ENCODE measurements around the gene SMOC2. TPM values are rescaled to one million over a fixed set of nuclear protein-coding genes. Genes with fewer than 3 reads are reported as not detected.

The SMOC2 gene
- polyA plus RNA-seq, 1 of the 3 experiments (the other 2 are of a cell fraction), result not detected

DNA sequence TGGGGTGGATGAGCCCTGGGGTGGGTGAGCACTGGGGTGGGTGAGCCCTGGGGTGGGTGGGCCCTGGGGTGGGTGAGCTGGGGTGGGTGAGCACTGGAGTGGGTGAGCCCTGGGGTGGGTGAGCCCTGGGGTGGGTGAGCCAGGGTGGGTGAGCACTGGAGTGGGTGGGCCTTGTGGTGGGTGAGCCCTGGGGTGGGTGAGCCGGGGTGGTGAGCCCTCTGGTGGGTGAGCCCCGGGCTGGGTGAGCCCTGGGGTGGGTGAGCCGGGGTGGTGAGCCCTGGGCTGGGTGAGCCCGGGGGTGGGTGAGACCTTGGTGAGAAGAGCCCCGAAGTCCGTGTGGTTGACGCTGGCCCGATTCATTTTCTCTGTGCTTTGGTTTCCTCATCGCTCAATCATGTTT, 18.6 kb downstream of the SMOC2 start (continued):
- TF ChIP-seq TEAD4 (IDR thresholded peaks at IDR 0.05; ENCODE audit: borderline replicate concordance, insufficient read depth) (no peak), ZBTB33 (IDR thresholded peaks at IDR 0.05; ENCODE audit: borderline replicate concordance, low read depth) (no peak), ELF1 (IDR thresholded peaks at IDR 0.05) (no peak), MEF2A (IDR thresholded peaks at IDR 0.05; ENCODE audit: borderline replicate concordance, low read depth) (no peak), SIN3A (IDR thresholded peaks at IDR 0.05; ENCODE audit: borderline replicate concordance, low read depth, low read length) (no peak)

DNA sequence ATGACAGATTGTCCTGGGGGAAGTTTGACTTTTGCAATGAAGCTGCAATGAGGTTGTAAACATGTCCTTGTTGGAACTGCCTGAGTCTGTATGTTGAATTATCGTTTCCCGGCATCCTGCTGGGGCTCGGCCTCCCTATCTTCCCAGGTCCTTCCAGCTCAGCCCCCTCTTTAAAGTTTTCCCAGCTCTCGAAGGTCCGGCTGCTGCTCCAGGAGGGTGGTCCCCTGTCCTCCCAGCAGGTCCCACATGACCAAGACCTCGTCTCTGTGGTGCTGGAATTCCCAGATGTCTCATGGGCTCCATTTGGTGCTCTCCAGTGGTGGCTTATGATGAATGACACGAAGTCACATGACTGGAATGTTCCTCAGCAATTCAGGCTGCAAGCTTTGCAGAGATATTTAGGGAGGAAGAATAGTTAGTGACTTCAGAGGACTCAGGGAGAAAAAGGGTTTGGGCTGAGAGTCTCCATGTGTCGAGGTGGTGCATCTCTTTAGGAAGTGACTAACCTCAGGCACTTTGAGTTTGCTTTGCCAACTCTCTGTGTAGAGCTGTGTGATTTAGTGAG, 21.4 kb downstream of the SMOC2 start:
- ChIA-PET CTCF (interaction anchor here (1.1 kb wide), 1 partner anchor 10 kb away, joined by 3 read pairs; no protein-coding TSS in a partner anchor), POLR2A (no interaction called here)
- no peak for DNase-seq
- Histone ChIP-seq H3K27ac (ENCODE audit: low read depth in 2 of 2, low read length in 1 of 2) (no peak overlapping the region), H3K9ac (no peak overlapping the region), H3K4me2 (no peak overlapping the region), H3K79me2 (ENCODE audit: insufficient read depth) (no peaks in the 10 kb centered on the region), H3K4me1 (ENCODE audit: control insufficient read depth in 1 of 2, insufficient read depth in 2 of 2, low read depth in 1 of 2, low read length in 1 of 2) (no peaks in the 10 kb centered on the region), H3F3A (replicated peaks; ENCODE audit: insufficient read depth) (no peaks in the 10 kb centered on the region), H3K9me2 (no peaks in the 10 kb centered on the region), H4K20me1 (ENCODE audit: insufficient read depth) (no peaks in the 10 kb centered on the region), H3K4me3 (ENCODE audit: low read depth in 2 of 2, low read length in 1 of 2) (no peak overlapping the region), H2AFZ (ENCODE audit: low read depth) (no peak overlapping the region), H3K36me3 (replicated peaks in 1 of 2; ENCODE audit: control insufficient read depth in 1 of 2, insufficient read depth in 2 of 2, low read length in 1 of 2) (no peaks in the 10 kb centered on the region), H3K27me3 (ENCODE audit: insufficient read depth) (no peaks in the 10 kb centered on the region), H3K9me3 (no peaks in the 10 kb centered on the region)
- 39% methylated on average over 8 of the region's 8 CpGs for whole genome bisulfite sequencing (ENCODE audit: low lambda C conversion rate)
- TF ChIP-seq FOXM1 (IDR thresholded peaks at IDR 0.05; ENCODE audit: low read depth) (no peak), ZBTB33 (IDR thresholded peaks at IDR 0.05; ENCODE audit: borderline replicate concordance, low read depth) (no peak), TCF12 (IDR thresholded peaks at IDR 0.05) (no peak), GATA2 (CRISPR knock-in tag; IDR thresholded peaks at IDR 0.05) (no peak), CTCF (IDR thresholded peaks at IDR 0.05) (no peak)
- TF ChIP-seq, protein P1, sequence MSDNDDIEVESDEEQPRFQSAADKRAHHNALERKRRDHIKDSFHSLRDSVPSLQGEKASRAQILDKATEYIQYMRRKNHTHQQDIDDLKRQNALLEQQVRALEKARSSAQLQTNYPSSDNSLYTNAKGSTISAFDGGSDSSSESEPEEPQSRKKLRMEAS (IDR thresholded peaks at IDR 0.05; ENCODE audit: low read depth), result no peak
